Psoas muscle (tissue), 8 donors: ENCODE results near the gene NDST1. TPM values are rescaled to one million over a fixed set of nuclear protein-coding genes. Genes with fewer than 3 reads are reported as not detected.

ENCODE experiments used
- ATAC-seq, 4 donors: fragments of 200-7000 bp; cut with Tn5 transposase; one replicate each; pipeline ENCODE4 v1.9.1; 2020; ENCODE audit warnings: moderate library complexity in 3 of 4, mild to moderate bottlenecking in 2 of 4
- DNase-seq, 2 donors: peaks; one replicate each; pipeline ENCODE4 v3.0.0-alpha.2; 2020
- H3K27ac ChIP-seq: fragments of 200-600 bp; one replicate; pipeline ENCODE4 v1.8.0; 2022
- H3K27me3 ChIP-seq, 3 donors: fragments of 200-600 bp in 1 of 3; one replicate each; pipeline versions ENCODE4 v1.6.1 to v1.8.0; 2013 to 2022; ENCODE audit warnings: low read length in 2 of 3, mild to moderate bottlenecking in 2 of 3, moderate library complexity in 1 of 3; ENCODE audit not compliant: insufficient read depth in 3 of 3
- H3K36me3 ChIP-seq, 2 donors: fragments of 200-600 bp in 1 of 2; one replicate each; pipeline versions ENCODE4 v1.6.1 to v1.8.0; 2013 to 2022; ENCODE audit warnings: low read depth in 1 of 2, mild to moderate bottlenecking in 1 of 2, moderate library complexity in 1 of 2; ENCODE audit not compliant: insufficient read depth in 1 of 2
- H3K4me1 ChIP-seq: fragments of 200-600 bp; one replicate; pipeline ENCODE4 v1.8.0; 2022
- H3K4me3 ChIP-seq: fragments of 200-600 bp; one replicate; pipeline ENCODE4 v1.8.0; 2022; ENCODE audit warnings: mild to moderate bottlenecking
- H3K9me3 ChIP-seq: fragments of 200-600 bp; one replicate; pipeline ENCODE4 v1.8.0; 2022
- WGBS, 3 donors: extraction: QIAGEN DNeasy Blood & Tissue Kit; methylation state at CpG; one replicate each; pipeline versions ENCODE4 v1.1.6 to v1.1.7; 2013; 5-methylcytosine and 5-hydroxymethylcytosine counted together
- intact Hi-C, 2 donors: fragments of 100-400 bp; cut with DNase I; formaldehyde crosslinking; loops; one replicate each; pipeline versions ENCODE4 v1.11.0 to v1.14.2; 2022
- polyA plus RNA-seq, 3 donors: library from polyadenylated mRNA; stranded (reverse); fragments of 200-250 nt; gene quantifications; one replicate each; pipeline ENCODE4 v1.2.3, GENCODE V29; 2013
- total RNA-seq, 4 donors: library from RNA; stranded (reverse); fragmentation: NEBNext Ultra II Directional in 2 of 4; extraction: Animal tissue kit (Norgen Biotek cat#: 25700) in 2 of 4; gene quantifications; one replicate each; pipeline versions ENCODE4 v1.2.1 to v1.2.4, GENCODE V29; 2021 to 2023
- TF ChIP-seq, protein P1 (sequence below): fragments of 200-600 bp; IDR thresholded peaks from one replicate; pipeline ENCODE4 v1.8.0; 2022; ENCODE audit warnings: antibody characterized with exemption
- donor health status: healthy with polysubstance abuse.
- donor health status: DM: no; HTN: no; CAD: no; lungs with moderate emphysema.
- donor health status: Bipolar disorder and iron deficiency.
- donor health status: healthy.
- donor health status: DM: yes; HTN: yes; CAD: no.
- donor health status: DM: no; HTN: no; CAD: no.
- donor health status: DM: no; HTN: no; CAD: no.
- donor health status: DM: yes; HTN: yes; CAD: no.

NDST1 gene
- total and polyA plus RNA-seq, 7 donors, result 11.0 to 40.2 (median 30.1) TPM

DNA sequence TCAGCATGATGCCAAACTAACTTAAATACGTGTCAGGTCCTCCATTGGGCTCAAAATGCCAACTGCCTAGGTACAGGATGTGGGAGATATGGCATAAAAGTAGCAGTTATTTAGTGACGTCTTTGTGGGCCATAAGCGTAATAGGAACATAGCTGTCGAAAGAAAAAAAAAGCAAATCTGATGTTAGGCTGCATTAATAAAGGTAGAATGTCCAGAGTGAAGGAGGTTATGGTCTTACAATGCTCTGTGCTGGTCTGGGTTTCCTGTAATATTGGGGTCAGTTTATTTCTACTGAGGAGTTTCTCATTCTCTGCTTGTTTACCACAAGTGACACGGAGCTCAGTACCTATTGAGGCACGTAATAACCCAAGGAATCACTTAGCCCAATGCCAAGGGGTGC is 99.2 kb downstream of the NDST1 start:
- intact Hi-C loops, result no loop called here
- no peak for ATAC-seq
- Histone ChIP-seq H3K4me3 (no peak overlapping the region), H3K9me3 (no peaks in the 10 kb centered on the region), H3K4me1 (peaks cover 55% of the 10 kb centered on the region), H3K27me3 (no peaks in the 10 kb centered on the region), H3K27ac (peak overlapping the region; percentile 98), H3K36me3 (no peaks in the 10 kb centered on the region)
- TF ChIP-seq, protein P1, sequence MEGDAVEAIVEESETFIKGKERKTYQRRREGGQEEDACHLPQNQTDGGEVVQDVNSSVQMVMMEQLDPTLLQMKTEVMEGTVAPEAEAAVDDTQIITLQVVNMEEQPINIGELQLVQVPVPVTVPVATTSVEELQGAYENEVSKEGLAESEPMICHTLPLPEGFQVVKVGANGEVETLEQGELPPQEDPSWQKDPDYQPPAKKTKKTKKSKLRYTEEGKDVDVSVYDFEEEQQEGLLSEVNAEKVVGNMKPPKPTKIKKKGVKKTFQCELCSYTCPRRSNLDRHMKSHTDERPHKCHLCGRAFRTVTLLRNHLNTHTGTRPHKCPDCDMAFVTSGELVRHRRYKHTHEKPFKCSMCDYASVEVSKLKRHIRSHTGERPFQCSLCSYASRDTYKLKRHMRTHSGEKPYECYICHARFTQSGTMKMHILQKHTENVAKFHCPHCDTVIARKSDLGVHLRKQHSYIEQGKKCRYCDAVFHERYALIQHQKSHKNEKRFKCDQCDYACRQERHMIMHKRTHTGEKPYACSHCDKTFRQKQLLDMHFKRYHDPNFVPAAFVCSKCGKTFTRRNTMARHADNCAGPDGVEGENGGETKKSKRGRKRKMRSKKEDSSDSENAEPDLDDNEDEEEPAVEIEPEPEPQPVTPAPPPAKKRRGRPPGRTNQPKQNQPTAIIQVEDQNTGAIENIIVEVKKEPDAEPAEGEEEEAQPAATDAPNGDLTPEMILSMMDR, result no peak
- whole genome bisulfite sequencing, 3 donors, result 86 to 97% (median 88%) methylated on average over 6 of the region's 6 CpGs
- DNase-seq, result no peak

Other genes with a start within 250 kb of the NDST1 start
- 100 to 1,000 TPM in 1 of 4 donors, 10 to 100 TPM in 3; 41.7 to 118 (median 48.1) TPM for gene CAMK2A, start 218.4 kb upstream of the NDST1 start, total RNA-seq
- gene CAMK2A, start 218.4 kb upstream of the NDST1 start, polyA plus RNA-seq, result 10 to 100 TPM in 2 of 3 donors, 1 to 10 TPM in 1; 8.1 to 49.6 (median 19.4) TPM
- under 1 TPM in 2 of 4 donors, not detected in 2; 0.15 to 0.45 TPM for gene ARSI, start 205.2 kb upstream of the NDST1 start, total RNA-seq
- not detected for gene ARSI, start 205.2 kb upstream of the NDST1 start, polyA plus RNA-seq
- gene TCOF1, start 150.4 kb upstream of the NDST1 start, total RNA-seq, result 10 to 100 TPM; 22.8 to 26.7 (median 23.6) TPM
- 10 to 100 TPM; 18.3 to 25.6 (median 24.2) TPM for gene TCOF1, start 150.4 kb upstream of the NDST1 start, polyA plus RNA-seq
- gene CD74, start 95.2 kb upstream of the NDST1 start, total RNA-seq, result 100 to 1,000 TPM in 3 of 4 donors, 10 to 100 TPM in 1; 72.5 to 299 (median 156) TPM
- gene CD74, start 95.2 kb upstream of the NDST1 start, polyA plus RNA-seq, result 10 to 100 TPM; 66.5 to 92.0 (median 83.7) TPM
- gene RPS14, start 58.4 kb upstream of the NDST1 start, total RNA-seq, result 1,000 to 10,000 TPM in 3 of 4 donors, 100 to 1,000 TPM in 1; 977 to 1,443 (median 1,285) TPM
- 1,000 to 10,000 TPM; 1,999 to 3,049 (median 2,406) TPM for gene RPS14, start 58.4 kb upstream of the NDST1 start, polyA plus RNA-seq
- 100 to 1,000 TPM; 447 to 745 (median 673) TPM for gene SYNPO, start 132.5 kb downstream of the NDST1 start, total RNA-seq
- gene SYNPO, start 132.5 kb downstream of the NDST1 start, polyA plus RNA-seq, result 100 to 1,000 TPM; 136 to 855 (median 503) TPM
- gene MYOZ3, start 153.1 kb downstream of the NDST1 start, total RNA-seq, result 100 to 1,000 TPM in 1 of 4 donors, 10 to 100 TPM in 3; 29.7 to 110 (median 31.7) TPM
- 10 to 100 TPM in 2 of 3 donors, 1 to 10 TPM in 1; 3.0 to 14.5 (median 14.5) TPM for gene MYOZ3, start 153.1 kb downstream of the NDST1 start, polyA plus RNA-seq
- gene RBM22, start 192.9 kb downstream of the NDST1 start, total RNA-seq, result 10 to 100 TPM; 23.5 to 28.6 (median 27.3) TPM
- gene RBM22, start 192.9 kb downstream of the NDST1 start, polyA plus RNA-seq, result 10 to 100 TPM; 17.2 to 29.9 (median 21.1) TPM